GM12801 (cell line): Measurements from ENCODE around the gene PCDHB6.

Source experiments
- TF ChIP-seq, protein P1 (sequence below): IDR thresholded peaks from one replicate; pipeline ENCODE4 v1.5.1; 2011; ENCODE audit warnings: control low read depth; ENCODE audit not compliant: insufficient read length; ENCODE audit errors: extremely low read depth

Gene PCDHB6

DNA sequence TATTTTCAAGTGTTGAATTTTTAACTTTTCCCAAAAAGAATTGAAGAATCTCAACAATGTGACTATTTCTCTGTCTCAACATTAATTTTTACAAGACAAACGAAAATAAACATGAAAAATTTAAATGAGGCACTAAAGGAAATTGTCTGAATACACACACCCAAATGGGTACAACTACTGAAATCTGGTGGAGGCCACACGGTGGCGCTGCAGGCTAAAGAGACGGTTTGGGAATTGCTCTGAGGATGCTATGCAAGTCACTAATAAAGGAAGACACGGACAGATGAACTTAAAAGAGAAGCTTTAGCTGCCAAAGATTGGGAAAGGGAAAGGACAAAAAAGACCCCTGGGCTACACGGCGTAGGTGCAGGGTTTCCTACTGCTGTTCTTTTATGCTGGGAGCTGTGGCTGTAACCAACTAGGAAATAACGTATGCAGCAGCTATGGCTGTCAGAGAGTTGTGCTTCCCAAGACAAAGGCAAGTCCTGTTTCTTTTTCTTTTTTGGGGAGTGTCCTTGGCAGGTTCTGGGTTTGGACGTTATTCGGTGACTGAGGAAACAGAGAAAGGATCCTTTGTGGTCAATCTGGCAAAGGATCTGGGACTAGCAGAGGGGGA is 42.4 kb downstream of the PCDHB6 start, which contains the start of gene PCDHB10:
TSS of gene PCDHB10 (plus strand) at position 244 of the 616 bp plus-strand sequence. CDS start at position 444, 200 bp downstream.
- TF ChIP-seq, protein P1, sequence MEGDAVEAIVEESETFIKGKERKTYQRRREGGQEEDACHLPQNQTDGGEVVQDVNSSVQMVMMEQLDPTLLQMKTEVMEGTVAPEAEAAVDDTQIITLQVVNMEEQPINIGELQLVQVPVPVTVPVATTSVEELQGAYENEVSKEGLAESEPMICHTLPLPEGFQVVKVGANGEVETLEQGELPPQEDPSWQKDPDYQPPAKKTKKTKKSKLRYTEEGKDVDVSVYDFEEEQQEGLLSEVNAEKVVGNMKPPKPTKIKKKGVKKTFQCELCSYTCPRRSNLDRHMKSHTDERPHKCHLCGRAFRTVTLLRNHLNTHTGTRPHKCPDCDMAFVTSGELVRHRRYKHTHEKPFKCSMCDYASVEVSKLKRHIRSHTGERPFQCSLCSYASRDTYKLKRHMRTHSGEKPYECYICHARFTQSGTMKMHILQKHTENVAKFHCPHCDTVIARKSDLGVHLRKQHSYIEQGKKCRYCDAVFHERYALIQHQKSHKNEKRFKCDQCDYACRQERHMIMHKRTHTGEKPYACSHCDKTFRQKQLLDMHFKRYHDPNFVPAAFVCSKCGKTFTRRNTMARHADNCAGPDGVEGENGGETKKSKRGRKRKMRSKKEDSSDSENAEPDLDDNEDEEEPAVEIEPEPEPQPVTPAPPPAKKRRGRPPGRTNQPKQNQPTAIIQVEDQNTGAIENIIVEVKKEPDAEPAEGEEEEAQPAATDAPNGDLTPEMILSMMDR, result no peak

DNA sequence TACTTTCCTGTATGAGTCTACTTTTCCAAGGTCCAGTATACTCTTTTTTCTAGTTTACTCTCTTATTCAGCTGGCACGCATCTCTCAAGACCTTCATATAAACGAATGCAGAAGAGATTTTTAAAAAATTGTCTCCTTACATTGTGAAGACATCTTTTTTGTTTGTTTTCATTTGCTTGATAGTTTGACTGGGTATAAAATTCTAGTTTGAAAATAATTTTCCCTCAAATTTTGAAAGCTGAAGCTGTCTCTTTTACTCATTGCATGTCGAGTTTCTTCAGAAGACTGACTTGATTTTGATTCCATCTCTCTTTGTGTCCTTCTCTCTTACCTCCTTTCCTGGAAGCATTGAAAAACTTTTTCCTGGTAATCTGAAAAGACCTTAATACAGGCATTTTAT is 46.5 kb downstream of the PCDHB6 start:
- TF ChIP-seq, protein P1, result no peak

DNA sequence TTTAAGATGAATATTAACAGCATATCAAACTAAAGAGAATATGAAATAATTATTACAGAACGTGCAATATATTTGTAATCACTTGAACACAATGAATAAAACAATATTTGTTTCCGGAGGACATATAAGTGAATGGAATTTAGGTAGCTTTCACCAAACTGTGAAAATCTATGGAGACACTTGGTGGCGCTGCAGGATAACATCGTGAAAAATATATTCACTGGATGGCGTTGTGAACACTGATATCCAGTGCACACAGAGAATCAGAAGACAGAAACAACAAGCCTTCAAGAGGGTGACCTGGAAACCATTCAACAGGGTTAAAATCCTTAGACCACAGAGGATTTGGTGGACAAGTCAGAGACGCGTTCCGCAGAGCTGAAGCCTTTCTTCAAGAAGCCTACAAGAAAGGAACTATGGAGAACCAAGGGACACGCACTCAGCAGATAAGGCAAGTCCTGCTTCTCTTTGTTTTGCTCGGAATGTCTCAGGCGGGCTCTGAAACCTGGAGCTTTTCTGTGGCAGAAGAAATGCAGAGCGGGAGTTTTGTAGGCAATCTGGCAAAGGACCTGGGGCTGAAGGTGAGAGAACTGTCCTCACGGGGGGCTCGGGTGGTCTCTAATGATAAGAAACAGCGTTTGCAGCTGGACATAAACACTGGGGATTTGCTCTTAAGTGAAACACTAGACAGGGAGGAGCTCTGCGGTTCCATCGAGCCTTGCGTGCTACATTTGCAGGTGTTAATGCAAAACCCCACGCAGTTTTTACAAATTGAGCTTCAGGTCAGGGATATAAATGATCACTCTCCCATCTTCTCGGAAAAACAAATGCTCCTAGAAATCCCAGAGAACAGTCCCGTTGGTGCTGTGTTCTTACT is 49.7 kb downstream of the PCDHB6 start, which contains the start of gene PCDHB11:
TSS of gene PCDHB11 (plus strand) at position 269 of the 877 bp plus-strand sequence. CDS start at position 417, 148 bp downstream.
- TF ChIP-seq, protein P1, result no peak
